NB4 (cell line): ENCODE measurements around the gene MBLAC2.

Experiments used
- DNase-seq: peaks from one replicate; pipeline ENCODE4 v3.0.0; 2010; ENCODE audit warnings: low read depth
- H3K4me3 ChIP-seq: one replicate; pipeline ENCODE4 v1.5.1; 2011; ENCODE audit warnings: mild to moderate bottlenecking, low read depth, low read length, moderate library complexity
- CTCF ChIP-seq: IDR thresholded peaks from one replicate; pipeline ENCODE4 v1.5.1; 2012; ENCODE audit warnings: low read depth, low read length
- MAX ChIP-seq: IDR thresholded peaks from 2 replicates; pipeline ENCODE4 v1.6.1; 2011; ENCODE audit warnings: low read depth, low read length
- MYC ChIP-seq: IDR thresholded peaks from 2 replicates; pipeline ENCODE4 v1.6.1; 2011; ENCODE audit warnings: low read depth, low read length
- POLR2A ChIP-seq: IDR thresholded peaks from 2 replicates; pipeline ENCODE4 v1.6.1; 2011; ENCODE audit warnings: mild to moderate bottlenecking; ENCODE audit not compliant: insufficient read length; ENCODE audit errors: extremely low read depth

Gene MBLAC2

GRCh38 chr5:90484540-90484939 lies 10.0 kb upstream of the MBLAC2 start:
- TF ChIP-seq POLR2A = no peak
- TF ChIP-seq CTCF = no peak
- TF ChIP-seq MYC = no peak
- TF ChIP-seq MAX = no peak
- no peak for DNase-seq
- no peak overlapping the region for H3K4me3 ChIP-seq

DNA sequence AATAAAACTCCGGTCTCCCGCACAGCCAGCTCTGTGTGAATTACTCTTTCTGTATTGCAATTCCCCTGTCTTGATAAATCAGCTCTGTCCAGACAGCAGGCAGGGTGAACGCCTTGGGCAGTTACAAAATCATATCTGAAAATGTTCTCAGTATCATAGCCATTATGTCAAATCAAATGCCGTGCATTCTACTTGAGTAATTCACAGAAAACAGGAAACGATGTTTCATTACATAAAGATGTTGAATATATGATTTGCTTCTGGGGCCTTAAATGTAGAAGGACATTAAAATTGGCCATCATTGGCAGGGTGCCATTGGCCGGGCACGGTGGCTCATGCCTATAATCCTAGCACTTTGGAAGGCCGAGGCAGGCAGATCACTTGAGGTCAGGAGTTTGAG lies 8.6 kb upstream of the MBLAC2 start:
- no peak overlapping the region for H3K4me3 ChIP-seq
- no peak for TF ChIP-seq POLR2A
- TF ChIP-seq MAX = no peak
- TF ChIP-seq CTCF = no peak
- no peak for TF ChIP-seq MYC
- no peak for DNase-seq

DNA sequence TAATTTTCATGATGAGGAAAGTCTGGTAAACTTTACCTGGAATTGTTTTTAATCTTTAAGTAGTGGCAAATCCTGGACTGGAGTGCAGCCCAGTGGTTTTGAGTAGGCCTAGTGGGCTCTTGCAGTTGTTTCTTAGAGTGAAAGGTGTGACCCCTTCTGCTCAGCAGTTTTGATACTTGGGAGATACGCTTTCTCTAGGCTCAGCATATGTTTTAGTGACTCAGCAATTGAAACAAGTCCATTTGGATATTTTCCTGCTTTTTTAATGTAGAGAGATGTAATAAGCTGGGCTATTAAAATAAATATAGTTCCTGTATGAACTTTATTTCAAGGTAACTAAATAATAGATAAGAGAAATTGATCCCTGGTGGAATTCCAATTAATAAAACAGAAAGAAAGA lies 6.1 kb upstream of the MBLAC2 start:
- no peak for DNase-seq
- no peak overlapping the region for H3K4me3 ChIP-seq
- TF ChIP-seq CTCF = no peak
- TF ChIP-seq MAX = no peak
- TF ChIP-seq MYC = no peak
- TF ChIP-seq POLR2A = no peak

- DNase-seq = no peak
- TF ChIP-seq MAX = no peak
- no peak for TF ChIP-seq CTCF
- no peak for TF ChIP-seq POLR2A
- TF ChIP-seq MYC = no peak
- H3K4me3 ChIP-seq = no peak overlapping the region
Observed at GRCh38 chr5:90479611-90480385, 5.2 kb upstream of the MBLAC2 start.

DNA sequence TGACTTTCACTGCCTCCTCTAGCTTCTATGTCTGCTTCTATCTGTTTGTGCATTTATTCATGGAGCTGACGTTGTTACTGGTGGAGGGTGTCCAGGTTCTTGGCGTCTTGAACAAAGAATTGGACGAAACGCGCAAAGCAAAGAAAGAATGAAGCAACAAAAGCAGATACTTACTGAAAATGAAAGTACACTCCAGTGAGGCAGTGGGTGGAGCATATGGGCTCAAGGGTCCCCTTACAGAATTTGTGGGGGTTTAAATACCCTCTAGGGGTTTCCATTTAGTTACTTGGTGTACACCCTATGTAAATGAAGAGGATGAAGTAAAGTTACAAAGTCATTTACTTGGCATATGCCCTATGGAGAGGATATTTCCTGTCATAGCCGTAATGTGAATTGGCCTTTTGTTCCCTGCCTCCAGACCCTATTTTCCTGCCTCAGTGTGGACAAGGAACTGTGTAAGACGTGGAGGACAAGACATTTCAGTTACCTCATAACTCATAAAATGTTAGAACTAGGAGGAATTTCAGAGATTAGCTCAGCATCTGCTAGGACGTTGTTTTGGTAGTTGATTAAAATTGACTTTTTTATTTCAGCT lies 3.1 kb upstream of the MBLAC2 start:
- no peak overlapping the region for H3K4me3 ChIP-seq
- DNase-seq = no peak

More for the DNA sequence above, 3.1 kb upstream of the MBLAC2 start:
- TF ChIP-seq MAX (no peak), MYC (no peak), POLR2A (no peak), CTCF (no peak)
